ENCODE data around the gene H1-8. TPM values are rescaled to one million over a fixed set of nuclear protein-coding genes. Genes with fewer than 3 reads are reported as not detected.
A peak's percentile ranks its signal among the peaks of the same experiment; 100 is the strongest.
"Not testable (repeated sequence)": the region's sequence is repeated elsewhere in the genome, so short reads cannot be mapped to it uniquely, and the experiment has no call there.

The H1-8 gene
- total RNA-seq, 1 experiment from 2014 or later: not detected

GRCh38 chr3:129506231-129506742, 36.7 kb upstream of the H1-8 start:
- no peaks in the 10 kb centered on the region for H3K27me3 ChIP-seq (ENCODE audit: control insufficient read depth, insufficient read depth, low read length)
- no peak overlapping the region for H3K4me3 ChIP-seq (ENCODE audit: insufficient read depth, low read depth, low read length)
- no peak for DNase-seq
- peaks cover 3% of the 10 kb centered on the region for H3K36me3 ChIP-seq (replicated peaks; ENCODE audit: control insufficient read depth, insufficient read depth, low read length)

- Histone ChIP-seq H3K36me3 (replicated peaks; ENCODE audit: control insufficient read depth, insufficient read depth, low read length) (peaks cover 3% of the 10 kb centered on the region), H3K27me3 (ENCODE audit: control insufficient read depth, insufficient read depth, low read length) (no peaks in the 10 kb centered on the region), H3K4me3 (ENCODE audit: insufficient read depth, low read depth, low read length) (no peak overlapping the region)
- no peak for DNase-seq
Observed at GRCh38 chr3:129507181-129507831, 35.7 kb upstream of the H1-8 start.

DNA sequence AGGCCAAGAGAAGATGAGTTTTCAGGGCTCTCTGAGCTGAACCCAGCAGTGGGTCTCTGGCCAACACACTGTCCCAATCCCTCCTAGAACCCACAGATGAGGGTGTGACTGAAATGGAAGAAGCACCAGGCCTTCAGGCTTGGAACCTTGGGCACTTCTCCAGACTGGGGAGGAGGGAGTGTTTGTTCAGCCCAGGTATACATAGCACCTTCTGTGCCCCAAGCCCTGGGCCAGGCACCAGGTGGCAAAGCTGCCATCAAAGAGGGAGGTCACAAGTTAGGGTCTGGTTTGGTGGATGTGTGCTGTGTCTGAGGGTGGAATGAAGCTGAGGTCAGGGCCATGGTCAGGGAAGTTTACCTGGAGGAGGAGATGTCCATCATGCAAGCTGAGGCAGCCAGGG, 30.4 kb upstream of the H1-8 start:
- H3K36me3 ChIP-seq (replicated peaks; ENCODE audit: control insufficient read depth, insufficient read depth, low read length): no peaks in the 10 kb centered on the region; the same call in none of the 2 replicates
- H3K27me3 ChIP-seq (ENCODE audit: control insufficient read depth, insufficient read depth, low read length): no peaks in the 10 kb centered on the region
- no peak overlapping the region for H3K4me3 ChIP-seq (ENCODE audit: insufficient read depth, low read depth, low read length)
- DNase-seq: no peak

GRCh38 chr3:129513705-129514104, 29.3 kb upstream of the H1-8 start:
- no peak overlapping the region for H3K4me3 ChIP-seq (ENCODE audit: insufficient read depth, low read depth, low read length)
- no peaks in the 10 kb centered on the region for H3K27me3 ChIP-seq (ENCODE audit: control insufficient read depth, insufficient read depth, low read length)
- DNase-seq: peak; percentile 36
- H3K36me3 ChIP-seq (replicated peaks; ENCODE audit: control insufficient read depth, insufficient read depth, low read length): no peaks in the 10 kb centered on the region; the same call in none of the 2 replicates

GRCh38 chr3:129514110-129514509, 28.9 kb upstream of the H1-8 start:
- Histone ChIP-seq H3K27me3 (ENCODE audit: control insufficient read depth, insufficient read depth, low read length) (no peaks in the 10 kb centered on the region), H3K36me3 (replicated peaks; ENCODE audit: control insufficient read depth, insufficient read depth, low read length) (no peaks in the 10 kb centered on the region; the same call in none of the 2 replicates), H3K4me3 (ENCODE audit: insufficient read depth, low read depth, low read length) (no peak overlapping the region)
- peak; percentile 25 for DNase-seq

DNA sequence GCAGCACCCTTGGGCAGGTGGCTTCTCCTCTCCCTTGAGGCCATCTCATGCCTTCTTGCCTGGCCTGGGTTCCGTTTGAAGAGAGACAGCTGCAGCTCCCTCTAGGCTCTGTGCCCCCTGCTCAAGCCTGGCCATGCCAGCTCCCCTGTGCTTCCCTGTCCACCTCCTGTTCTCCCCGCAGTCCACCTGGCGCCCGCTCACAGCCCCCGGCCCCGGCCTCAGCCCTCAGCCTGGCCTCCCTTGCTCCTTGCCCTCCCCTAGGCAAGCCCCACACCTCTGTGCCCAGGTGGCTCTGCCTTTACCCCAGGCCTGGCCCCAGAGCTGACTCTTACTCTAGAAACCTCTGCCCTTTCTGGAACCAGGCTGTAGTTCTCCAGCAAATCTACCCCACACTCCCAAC, 28.4 kb upstream of the H1-8 start:
- Histone ChIP-seq H3K27me3 (ENCODE audit: control insufficient read depth, insufficient read depth, low read length) (no peaks in the 10 kb centered on the region), H3K36me3 (replicated peaks; ENCODE audit: control insufficient read depth, insufficient read depth, low read length) (no peaks in the 10 kb centered on the region; the same call in none of the 2 replicates), H3K4me3 (ENCODE audit: insufficient read depth, low read depth, low read length) (no peak overlapping the region)
- peak; percentile 38 for DNase-seq

DNA sequence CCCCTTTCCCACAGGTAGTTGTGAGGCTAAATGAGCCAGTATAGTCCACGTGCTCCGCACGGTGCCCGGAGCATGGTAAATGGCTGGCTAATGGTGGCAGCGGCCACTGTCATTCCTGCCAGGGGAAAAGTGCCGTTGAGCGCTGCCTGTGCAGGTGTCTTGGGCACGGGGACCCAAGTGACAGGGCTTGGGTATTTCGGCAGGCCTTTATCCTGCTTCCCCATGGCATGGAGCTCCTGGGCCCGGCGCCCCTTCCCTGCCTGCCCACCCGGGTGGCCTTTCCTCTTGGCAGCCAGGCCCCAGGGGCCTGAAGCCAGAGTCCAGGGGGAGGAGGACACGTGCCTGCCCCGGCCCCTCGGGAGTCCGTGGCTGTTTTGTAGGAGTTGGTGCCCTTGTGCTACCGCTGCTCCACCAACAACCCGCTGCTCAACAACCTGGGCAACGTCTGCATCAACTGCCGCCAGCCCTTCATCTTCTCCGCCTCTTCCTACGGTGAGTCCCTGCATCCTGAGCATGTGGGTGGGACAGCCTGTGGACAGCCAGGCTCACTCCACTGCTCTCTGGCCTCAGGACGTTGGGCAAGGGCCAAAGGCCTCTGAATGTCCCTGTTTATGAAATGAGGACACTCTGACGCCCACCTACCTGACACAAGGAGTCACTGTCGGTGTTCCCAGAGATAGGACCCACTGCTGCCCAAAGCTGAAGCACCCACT, 27.7 kb upstream of the H1-8 start:
- DNase-seq; H3K27me3 ChIP-seq (ENCODE audit: control insufficient read depth, insufficient read depth, low read length); H3K36me3 ChIP-seq (replicated peaks; ENCODE audit: control insufficient read depth, insufficient read depth, low read length); H3K4me3 ChIP-seq (ENCODE audit: insufficient read depth, low read depth, low read length): not testable (repeated sequence)

DNA sequence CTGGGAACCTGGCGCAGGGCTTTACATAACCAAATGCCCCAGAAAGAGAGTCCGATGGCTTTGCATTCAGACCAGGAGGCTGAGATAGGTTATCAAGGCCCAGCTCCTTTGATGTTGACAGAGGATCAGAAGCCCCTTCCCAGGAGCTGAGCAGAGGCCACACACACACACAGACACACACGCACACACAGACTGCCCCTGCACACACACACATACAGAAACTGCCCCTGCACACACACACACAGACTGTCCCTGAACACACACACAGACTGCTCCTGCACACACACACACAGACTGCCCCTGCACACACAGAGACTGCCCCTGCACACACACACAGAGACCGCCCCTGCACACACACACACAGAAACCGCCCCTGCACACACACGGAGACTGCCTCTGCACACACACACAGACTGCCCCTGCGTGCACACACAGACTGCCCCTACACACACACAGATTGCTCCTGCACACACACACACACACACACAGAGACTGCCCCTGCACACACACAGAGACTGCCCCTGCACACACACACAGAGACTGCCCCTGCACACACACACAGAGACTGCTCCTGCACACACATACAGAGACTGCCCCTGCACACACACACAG, 27.0 kb upstream of the H1-8 start:
- not testable (repeated sequence) for DNase-seq; H3K36me3 ChIP-seq (replicated peaks; ENCODE audit: control insufficient read depth, insufficient read depth, low read length); H3K4me3 ChIP-seq (ENCODE audit: insufficient read depth, low read depth, low read length); H3K27me3 ChIP-seq (ENCODE audit: control insufficient read depth, insufficient read depth, low read length)

DNA sequence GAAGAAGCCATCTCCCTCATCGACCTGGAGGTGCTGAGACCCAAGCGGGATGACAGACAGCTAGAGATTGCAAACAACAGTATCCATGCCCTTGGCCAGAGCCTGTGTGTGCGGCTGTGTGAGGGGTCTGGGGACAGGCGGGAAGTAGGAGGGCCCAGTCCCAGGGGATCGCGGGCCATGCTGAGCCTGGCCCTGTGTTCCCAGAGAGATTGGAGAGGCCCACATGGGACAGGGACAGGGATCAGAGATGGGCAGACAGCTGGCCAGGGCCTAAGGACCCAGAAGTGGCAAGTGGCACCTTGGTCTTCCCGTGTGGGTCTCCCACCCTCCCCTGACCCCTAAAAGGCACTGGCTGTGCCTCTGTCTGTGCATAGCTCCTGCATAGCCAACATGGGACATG, 25.5 kb upstream of the H1-8 start:
- peak; percentile 40 for DNase-seq
- Histone ChIP-seq H3K36me3 (replicated peaks; ENCODE audit: control insufficient read depth, insufficient read depth, low read length) (no peaks in the 10 kb centered on the region; the same call in none of the 2 replicates), H3K27me3 (ENCODE audit: control insufficient read depth, insufficient read depth, low read length) (no peaks in the 10 kb centered on the region), H3K4me3 (ENCODE audit: insufficient read depth, low read depth, low read length) (no peak overlapping the region)

DNA sequence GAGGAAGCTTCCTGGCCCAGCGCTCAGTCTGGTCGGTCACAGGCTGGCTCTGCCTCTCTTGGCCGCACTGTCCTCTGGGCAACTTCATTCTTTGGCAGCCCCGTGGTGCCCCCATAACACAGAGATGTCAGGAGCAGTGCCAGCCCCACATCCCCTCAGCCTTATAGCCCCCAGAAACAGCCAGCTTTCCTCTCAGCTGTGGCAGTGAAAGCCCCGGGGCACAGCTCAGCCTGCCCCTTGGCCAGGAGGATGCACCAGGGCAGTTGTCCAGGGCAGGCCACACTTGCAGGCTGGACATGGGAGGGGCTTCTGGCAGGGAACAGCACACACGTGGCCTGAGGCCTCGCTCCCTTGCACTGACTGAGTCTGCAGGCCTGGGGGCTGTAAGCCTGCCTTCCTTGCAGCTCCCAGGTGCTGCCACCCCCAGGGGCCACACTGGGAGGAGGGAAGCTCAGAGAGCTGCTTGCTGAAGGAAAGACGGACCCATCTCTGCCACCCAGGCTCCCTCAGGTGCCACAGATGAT, 24.9 kb upstream of the H1-8 start:
- no peaks in the 10 kb centered on the region; the same call in none of the 2 replicates for H3K36me3 ChIP-seq (replicated peaks; ENCODE audit: control insufficient read depth, insufficient read depth, low read length)
- DNase-seq: peak; percentile 37
- no peak overlapping the region for H3K4me3 ChIP-seq (ENCODE audit: insufficient read depth, low read depth, low read length)
- H3K27me3 ChIP-seq (ENCODE audit: control insufficient read depth, insufficient read depth, low read length): no peaks in the 10 kb centered on the region

DNA sequence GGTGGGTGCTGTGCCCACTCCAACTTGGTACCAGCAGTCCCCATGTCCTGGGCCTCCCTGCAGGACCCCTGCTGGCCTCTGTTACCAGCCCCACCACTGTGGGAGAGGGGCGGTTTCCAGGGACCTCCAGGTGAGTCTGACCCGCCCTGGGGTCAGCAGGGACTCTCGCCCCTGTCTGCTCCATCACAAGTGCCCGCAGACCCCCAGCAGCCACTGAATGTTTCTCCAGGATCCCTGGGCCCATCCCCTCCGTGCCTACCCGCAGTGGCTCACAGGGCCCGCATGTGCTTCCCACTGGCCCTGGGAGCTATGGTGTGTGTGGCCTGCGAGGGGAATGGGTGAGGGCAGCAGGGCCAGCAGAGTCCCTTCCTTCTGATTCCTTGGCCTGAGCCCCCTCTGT, 24.4 kb upstream of the H1-8 start:
- DNase-seq: peak; percentile 42
- H3K27me3 ChIP-seq (ENCODE audit: control insufficient read depth, insufficient read depth, low read length): no peaks in the 10 kb centered on the region
- no peak overlapping the region for H3K4me3 ChIP-seq (ENCODE audit: insufficient read depth, low read depth, low read length)
- H3K36me3 ChIP-seq (replicated peaks; ENCODE audit: control insufficient read depth, insufficient read depth, low read length): no peaks in the 10 kb centered on the region; the same call in none of the 2 replicates

DNA sequence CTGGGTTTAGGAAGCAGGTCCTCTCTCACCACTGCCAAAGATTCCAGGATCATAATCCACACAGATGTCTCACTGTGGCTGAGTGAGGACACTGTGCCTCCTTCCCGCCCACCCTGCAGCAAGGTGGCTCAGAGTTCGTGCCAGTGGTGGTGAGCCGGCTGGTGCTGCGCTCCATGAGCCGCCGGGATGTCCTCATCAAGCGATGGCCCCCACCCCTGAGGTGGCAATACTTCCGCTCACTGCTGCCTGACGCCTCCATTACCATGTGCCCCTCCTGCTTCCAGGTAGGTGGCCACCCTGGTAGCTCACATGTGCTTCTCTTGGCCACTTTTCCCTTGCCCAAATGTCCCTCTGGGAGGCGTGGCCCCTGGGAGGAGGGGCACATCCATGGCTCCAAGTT, 23.5 kb upstream of the H1-8 start:
- no peaks in the 10 kb centered on the region for H3K27me3 ChIP-seq (ENCODE audit: control insufficient read depth, insufficient read depth, low read length)
- peak; percentile 42 for DNase-seq
- no peaks in the 10 kb centered on the region; the same call in none of the 2 replicates for H3K36me3 ChIP-seq (replicated peaks; ENCODE audit: control insufficient read depth, insufficient read depth, low read length)
- no peak overlapping the region for H3K4me3 ChIP-seq (ENCODE audit: insufficient read depth, low read depth, low read length)

GRCh38 chr3:129519896-129520715, 22.9 kb upstream of the H1-8 start:
- Histone ChIP-seq H3K4me3 (ENCODE audit: insufficient read depth, low read depth, low read length) (no peak overlapping the region), H3K36me3 (replicated peaks; ENCODE audit: control insufficient read depth, insufficient read depth, low read length) (no peaks in the 10 kb centered on the region; the same call in none of the 2 replicates), H3K27me3 (ENCODE audit: control insufficient read depth, insufficient read depth, low read length) (no peaks in the 10 kb centered on the region)
- DNase-seq: peak; percentile 40

- Histone ChIP-seq H3K36me3 (replicated peaks; ENCODE audit: control insufficient read depth, insufficient read depth, low read length) (no peaks in the 10 kb centered on the region; the same call in none of the 2 replicates), H3K27me3 (ENCODE audit: control insufficient read depth, insufficient read depth, low read length) (no peaks in the 10 kb centered on the region), H3K4me3 (ENCODE audit: insufficient read depth, low read depth, low read length) (no peak overlapping the region)
- DNase-seq: peak; percentile 62
Observed at GRCh38 chr3:129520960-129521359, 22.0 kb upstream of the H1-8 start.
